Measurements from ENCODE around the gene AKNA. TPM values are rescaled to one million over a fixed set of nuclear protein-coding genes. Genes with fewer than 3 reads are reported as not detected.

AKNA gene
- total RNA-seq, 1 experiment from 2014 or later = 14.4 TPM

DNA sequence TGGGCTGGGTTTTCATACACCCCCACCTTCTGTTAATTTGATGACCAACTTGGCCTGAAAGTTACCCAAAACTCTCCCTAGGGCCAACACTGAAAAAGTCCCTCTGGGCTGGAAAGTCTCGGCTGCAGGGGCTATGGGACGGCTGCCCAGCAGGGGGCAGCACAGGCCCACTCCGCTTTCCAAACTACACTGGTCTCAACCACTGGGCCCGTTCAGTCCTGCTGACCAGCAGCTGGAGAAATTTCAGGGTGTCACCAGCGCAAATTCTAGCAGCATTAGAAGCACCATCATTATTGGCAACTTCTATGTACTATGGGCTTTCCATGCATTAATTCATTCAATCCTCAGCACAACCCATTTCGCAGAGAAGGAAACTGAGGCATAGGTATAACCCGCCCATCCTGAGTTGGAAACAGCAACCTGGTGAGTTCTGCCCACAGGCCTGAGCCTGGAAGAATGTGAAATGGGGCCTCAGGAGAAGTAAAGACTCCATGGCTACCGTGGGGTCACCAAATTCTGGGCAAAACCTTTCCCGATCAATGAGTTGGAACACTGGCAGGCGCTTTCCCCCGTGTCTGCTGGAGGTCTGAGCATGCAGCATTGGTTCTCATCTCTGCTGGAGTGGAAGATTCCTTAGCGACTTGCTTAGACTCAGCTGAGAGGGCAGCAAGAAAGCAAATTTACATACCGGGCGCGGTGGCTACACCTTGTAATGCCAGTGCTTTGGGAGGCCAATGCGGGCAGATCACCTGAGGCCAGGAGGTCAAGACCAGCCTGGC is 48.5 kb downstream of the AKNA start:
- peak in 1 of 2 experiments; percentile 57 for DNase-seq
- intact Hi-C loops (cut with micrococcal nuclease; ENCODE audit: unreplicated experiment) = loop anchor here (1.0 to 2.0 kb wide), 3 partner anchors 65 to 675 kb away; no protein-coding TSS in a partner anchor
- no peak for TF ChIP-seq EZH2 (IDR thresholded peaks at IDR 0.05; ENCODE audit: low read depth)
- TF ChIP-seq, protein P1, sequence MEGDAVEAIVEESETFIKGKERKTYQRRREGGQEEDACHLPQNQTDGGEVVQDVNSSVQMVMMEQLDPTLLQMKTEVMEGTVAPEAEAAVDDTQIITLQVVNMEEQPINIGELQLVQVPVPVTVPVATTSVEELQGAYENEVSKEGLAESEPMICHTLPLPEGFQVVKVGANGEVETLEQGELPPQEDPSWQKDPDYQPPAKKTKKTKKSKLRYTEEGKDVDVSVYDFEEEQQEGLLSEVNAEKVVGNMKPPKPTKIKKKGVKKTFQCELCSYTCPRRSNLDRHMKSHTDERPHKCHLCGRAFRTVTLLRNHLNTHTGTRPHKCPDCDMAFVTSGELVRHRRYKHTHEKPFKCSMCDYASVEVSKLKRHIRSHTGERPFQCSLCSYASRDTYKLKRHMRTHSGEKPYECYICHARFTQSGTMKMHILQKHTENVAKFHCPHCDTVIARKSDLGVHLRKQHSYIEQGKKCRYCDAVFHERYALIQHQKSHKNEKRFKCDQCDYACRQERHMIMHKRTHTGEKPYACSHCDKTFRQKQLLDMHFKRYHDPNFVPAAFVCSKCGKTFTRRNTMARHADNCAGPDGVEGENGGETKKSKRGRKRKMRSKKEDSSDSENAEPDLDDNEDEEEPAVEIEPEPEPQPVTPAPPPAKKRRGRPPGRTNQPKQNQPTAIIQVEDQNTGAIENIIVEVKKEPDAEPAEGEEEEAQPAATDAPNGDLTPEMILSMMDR (conservative IDR thresholded peaks at IDR 0.05) = peak; percentile 90
- H2AFZ ChIP-seq = no peak overlapping the region
- H3K4me3 ChIP-seq = no peak overlapping the region
- no peaks in the 10 kb centered on the region for H3K9me2 ChIP-seq (ENCODE audit: insufficient read depth)
- H3K27ac ChIP-seq = no peak overlapping the region
- H3F3A ChIP-seq (ENCODE audit: insufficient read depth, low read depth) = no peaks in the 10 kb centered on the region
- CTCF ChIA-PET = interaction anchor here (0.5 to 1.0 kb wide), 2 partner anchors 168 to 314 kb away, joined by 3 read pairs; no protein-coding TSS in a partner anchor
- H3K4me2 ChIP-seq = no peak overlapping the region
- no peaks in the 10 kb centered on the region for H4K20me1 ChIP-seq (ENCODE audit: insufficient read depth)
- H3K9me3 ChIP-seq (ENCODE audit: insufficient read depth, low read depth) = no peaks in the 10 kb centered on the region
- no peaks in the 10 kb centered on the region for H3K36me3 ChIP-seq (ENCODE audit: low read depth)
- no peaks in the 10 kb centered on the region for H3K27me3 ChIP-seq (ENCODE audit: insufficient read depth, low read depth)
- BruUV-seq (replicated peaks) = no TSS peak
- POLR2A ChIA-PET (ENCODE audit: unreplicated experiment) = no interaction called here
- H3K79me2 ChIP-seq (ENCODE audit: low read depth) = no peaks in the 10 kb centered on the region
- no peaks in the 10 kb centered on the region for H3K4me1 ChIP-seq (replicated peaks; ENCODE audit: insufficient read depth)

DNA sequence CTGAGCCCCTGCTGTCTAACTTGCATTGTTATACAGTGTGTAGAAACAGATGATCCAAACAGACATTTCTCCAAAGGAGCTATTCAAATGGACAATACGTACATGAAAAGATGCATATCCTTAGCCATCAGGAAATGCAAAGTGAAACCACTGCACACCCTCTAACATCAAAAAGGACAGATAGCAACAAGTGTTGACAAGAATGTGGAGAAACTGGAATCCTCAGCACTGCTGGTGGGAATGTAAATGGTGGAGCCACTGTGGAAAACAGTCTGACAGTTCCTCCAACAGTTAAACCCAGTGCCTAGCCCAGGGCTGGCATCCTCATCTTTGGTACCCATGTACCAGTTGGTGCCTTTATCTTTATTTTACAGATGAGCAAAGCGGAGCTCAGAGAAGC is 49.6 kb downstream of the AKNA start:
- Histone ChIP-seq H3K9me2 (ENCODE audit: insufficient read depth) (no peaks in the 10 kb centered on the region), H3K27ac (no peak overlapping the region), H3F3A (ENCODE audit: insufficient read depth, low read depth) (no peaks in the 10 kb centered on the region), H3K36me3 (ENCODE audit: low read depth) (no peaks in the 10 kb centered on the region), H3K9me3 (ENCODE audit: insufficient read depth, low read depth) (no peaks in the 10 kb centered on the region), H3K4me2 (no peak overlapping the region), H3K4me1 (replicated peaks; ENCODE audit: insufficient read depth) (no peaks in the 10 kb centered on the region), H3K27me3 (ENCODE audit: insufficient read depth, low read depth) (no peaks in the 10 kb centered on the region), H3K4me3 (no peak overlapping the region), H2AFZ (no peak overlapping the region), H3K79me2 (ENCODE audit: low read depth) (no peaks in the 10 kb centered on the region), H4K20me1 (ENCODE audit: insufficient read depth) (no peaks in the 10 kb centered on the region)
- intact Hi-C loops (cut with micrococcal nuclease; ENCODE audit: unreplicated experiment) = loop anchor here (2.0 kb wide), 1 partner anchor 67 kb away; no protein-coding TSS in a partner anchor
- BruUV-seq (replicated peaks) = no TSS peak
- POLR2A ChIA-PET (ENCODE audit: unreplicated experiment) = no interaction called here
- CTCF ChIA-PET = no interaction called here
- DNase-seq = no peak
- TF ChIP-seq, protein P1 (conservative IDR thresholded peaks at IDR 0.05) = no peak
- TF ChIP-seq EZH2 (IDR thresholded peaks at IDR 0.05; ENCODE audit: low read depth) = no peak

DNA sequence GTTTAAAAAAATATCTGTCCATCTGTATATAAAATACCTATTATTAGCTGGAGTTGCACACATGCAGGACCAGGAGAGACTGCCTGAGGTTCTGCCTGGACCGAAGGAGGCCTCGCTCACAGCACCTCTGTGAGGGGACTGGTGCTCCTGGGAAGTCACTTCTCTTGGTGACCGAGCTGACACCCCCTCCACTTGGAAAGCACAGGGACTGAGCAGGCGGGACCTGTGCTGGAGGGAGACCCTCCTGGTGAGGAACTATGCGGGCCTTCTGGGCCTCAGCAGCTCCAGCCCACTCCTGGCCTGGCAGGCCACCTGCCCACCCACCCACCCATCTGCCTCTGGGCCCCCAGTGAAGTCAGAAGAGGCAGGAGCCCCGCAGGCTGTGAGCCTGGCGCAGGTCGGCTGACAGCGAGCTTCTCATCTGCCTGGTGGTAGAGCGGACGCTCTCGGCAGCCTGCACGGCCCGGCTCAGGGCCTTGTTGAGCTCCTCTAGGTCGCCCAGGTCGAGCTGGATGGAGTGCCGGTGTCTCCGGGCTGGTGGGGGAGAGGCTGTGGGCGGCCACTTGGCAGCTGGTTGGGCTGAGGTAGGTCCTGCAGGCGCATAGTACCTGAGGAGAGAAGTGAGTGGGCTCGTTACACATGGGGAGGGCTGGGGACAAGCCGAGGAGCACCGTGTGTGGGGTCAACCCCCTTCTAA is 50.9 kb downstream of the AKNA start:
- H3K27ac ChIP-seq = no peak overlapping the region
- ChIA-PET POLR2A (ENCODE audit: unreplicated experiment) (no interaction called here), CTCF (no interaction called here)
- no peaks in the 10 kb centered on the region for H3K4me1 ChIP-seq (replicated peaks; ENCODE audit: insufficient read depth)
- no peaks in the 10 kb centered on the region for H4K20me1 ChIP-seq (ENCODE audit: insufficient read depth)
- intact Hi-C loops (cut with micrococcal nuclease; ENCODE audit: unreplicated experiment) = no loop called here
- no peaks in the 10 kb centered on the region for H3F3A ChIP-seq (ENCODE audit: insufficient read depth, low read depth)
- H2AFZ ChIP-seq = no peak overlapping the region
- no peaks in the 10 kb centered on the region for H3K9me3 ChIP-seq (ENCODE audit: insufficient read depth, low read depth)
- DNase-seq = no peak
- no peaks in the 10 kb centered on the region for H3K9me2 ChIP-seq (ENCODE audit: insufficient read depth)
- no peaks in the 10 kb centered on the region for H3K79me2 ChIP-seq (ENCODE audit: low read depth)
- H3K4me2 ChIP-seq = no peak overlapping the region
- H3K36me3 ChIP-seq (ENCODE audit: low read depth) = no peaks in the 10 kb centered on the region
- BruUV-seq (replicated peaks) = no TSS peak
- H3K27me3 ChIP-seq (ENCODE audit: insufficient read depth, low read depth) = no peaks in the 10 kb centered on the region
- TF ChIP-seq, protein P1 (conservative IDR thresholded peaks at IDR 0.05) = no peak
- TF ChIP-seq EZH2 (IDR thresholded peaks at IDR 0.05; ENCODE audit: low read depth) = no peak
- no peak overlapping the region for H3K4me3 ChIP-seq

Measured in PC-9 (cell line).